ENCODE results near the gene CDH4.
"Not testable (repeated sequence)": the region's sequence is repeated elsewhere in the genome, so short reads cannot be mapped to it uniquely, and the experiment has no call there.

The CDH4 gene

GRCh38 chr20:61379898-61380544, 128.0 kb downstream of the CDH4 start:
- no peak for DNase-seq (ENCODE audit: extremely low read depth in 1 of 2, low read depth in 1 of 2)

GRCh38 chr20:61380545-61380915, 128.5 kb downstream of the CDH4 start:
- no peak for DNase-seq (ENCODE audit: extremely low read depth in 1 of 2, low read depth in 1 of 2)

GRCh38 chr20:61382194-61382593, 130.1 kb downstream of the CDH4 start:
- no peak for DNase-seq (ENCODE audit: extremely low read depth in 1 of 2, low read depth in 1 of 2)

GRCh38 chr20:61385296-61385695, 133.2 kb downstream of the CDH4 start:
- no peak for DNase-seq (ENCODE audit: extremely low read depth in 1 of 2, low read depth in 1 of 2)

GRCh38 chr20:61385731-61386130, 133.7 kb downstream of the CDH4 start:
- no peak for DNase-seq (ENCODE audit: extremely low read depth in 1 of 2, low read depth in 1 of 2)

GRCh38 chr20:61387204-61387953, 135.3 kb downstream of the CDH4 start:
- DNase-seq (ENCODE audit: extremely low read depth in 1 of 2, low read depth in 1 of 2): no peak

- DNase-seq (ENCODE audit: extremely low read depth in 1 of 2, low read depth in 1 of 2): no peak
Measured at GRCh38 chr20:61387954-61388348, 135.9 kb downstream of the CDH4 start.

GRCh38 chr20:61389077-61389476, 137.0 kb downstream of the CDH4 start:
- DNase-seq (ENCODE audit: extremely low read depth in 1 of 2, low read depth in 1 of 2): no peak

GRCh38 chr20:61391185-61391584, 139.1 kb downstream of the CDH4 start:
- no peak for DNase-seq (ENCODE audit: extremely low read depth in 1 of 2, low read depth in 1 of 2)

GRCh38 chr20:61391812-61392520, 139.9 kb downstream of the CDH4 start:
- DNase-seq (ENCODE audit: extremely low read depth in 1 of 2, low read depth in 1 of 2): no peak

- no peak for DNase-seq (ENCODE audit: extremely low read depth in 1 of 2, low read depth in 1 of 2)
Measured at GRCh38 chr20:61394088-61394799, 142.2 kb downstream of the CDH4 start.

GRCh38 chr20:61396262-61396848, 144.3 kb downstream of the CDH4 start:
- DNase-seq (ENCODE audit: extremely low read depth in 1 of 2, low read depth in 1 of 2): no peak

GRCh38 chr20:61397146-61397545, 145.1 kb downstream of the CDH4 start:
- DNase-seq (ENCODE audit: extremely low read depth in 1 of 2, low read depth in 1 of 2): no peak

- DNase-seq (ENCODE audit: extremely low read depth in 1 of 2, low read depth in 1 of 2): no peak
Measured at GRCh38 chr20:61397790-61398189, 145.7 kb downstream of the CDH4 start.

GRCh38 chr20:61399433-61399832, 147.4 kb downstream of the CDH4 start:
- DNase-seq (ENCODE audit: extremely low read depth in 1 of 2, low read depth in 1 of 2): no peak

- DNase-seq (ENCODE audit: extremely low read depth in 1 of 2, low read depth in 1 of 2): no peak
Measured at GRCh38 chr20:61400499-61400898, 148.4 kb downstream of the CDH4 start.

- no peak for DNase-seq (ENCODE audit: extremely low read depth in 1 of 2, low read depth in 1 of 2)
Measured at GRCh38 chr20:61404303-61404702, 152.2 kb downstream of the CDH4 start.

- DNase-seq (ENCODE audit: extremely low read depth in 1 of 2, low read depth in 1 of 2): no peak
Measured at GRCh38 chr20:61405007-61405406, 152.9 kb downstream of the CDH4 start.

GRCh38 chr20:61406773-61407172, 154.7 kb downstream of the CDH4 start:
- DNase-seq (ENCODE audit: extremely low read depth in 1 of 2, low read depth in 1 of 2): not testable (repeated sequence)

- no peak for DNase-seq (ENCODE audit: extremely low read depth in 1 of 2, low read depth in 1 of 2)
Measured at GRCh38 chr20:61407561-61407960, 155.5 kb downstream of the CDH4 start.

Measured in activated CD8-positive, alpha-beta memory T cell treated with anti-CD3 and anti-CD28 coated beads for 1 hour (primary cell).